ENCODE data around the gene FOXR1.
"Not testable (repeated sequence)": the region's sequence is repeated elsewhere in the genome, so short reads cannot be mapped to it uniquely, and the experiment has no call there.

FOXR1 gene

GRCh38 chr11:118947091-118947490, 24.5 kb upstream of the FOXR1 start:
- no peak for DNase-seq (ENCODE audit: low read depth in 2 of 2)

GRCh38 chr11:118948000-118948399, 23.6 kb upstream of the FOXR1 start:
- no peak for DNase-seq (ENCODE audit: low read depth in 2 of 2)

GRCh38 chr11:118953265-118953664, 18.3 kb upstream of the FOXR1 start:
- DNase-seq (ENCODE audit: low read depth in 2 of 2) = no peak

- DNase-seq (ENCODE audit: low read depth in 2 of 2) = not testable (repeated sequence)
These were observed 17.6 kb upstream of the FOXR1 start for GRCh38 chr11:118953976-118954375.

GRCh38 chr11:118956094-118956846, 15.3 kb upstream of the FOXR1 start, which contains the start of gene UPK2:
UPK2 (plus strand) TSS chr11:118956298; CDS start chr11:118956351, 53 bp downstream.
- DNase-seq (ENCODE audit: low read depth in 2 of 2) = peak; percentile 79 to 88

GRCh38 chr11:118956847-118957469, 14.6 kb upstream of the FOXR1 start:
- DNase-seq (ENCODE audit: low read depth in 2 of 2) = no peak

GRCh38 chr11:118957549-118957948, 14.0 kb upstream of the FOXR1 start:
- no peak for DNase-seq (ENCODE audit: low read depth in 2 of 2)

- no peak for DNase-seq (ENCODE audit: low read depth in 2 of 2)
These were observed 13.6 kb upstream of the FOXR1 start for GRCh38 chr11:118957968-118958367.

- DNase-seq (ENCODE audit: low read depth in 2 of 2) = no peak
These were observed 13.0 kb upstream of the FOXR1 start for GRCh38 chr11:118958577-118958976.

GRCh38 chr11:118961189-118961588, 10.4 kb upstream of the FOXR1 start:
- DNase-seq (ENCODE audit: low read depth in 2 of 2) = no peak

- no peak for DNase-seq (ENCODE audit: low read depth in 2 of 2)
These were observed 10.0 kb upstream of the FOXR1 start for GRCh38 chr11:118961591-118961990.

- not testable (repeated sequence) for DNase-seq (ENCODE audit: low read depth in 2 of 2)
These were observed 2.1 kb upstream of the FOXR1 start for GRCh38 chr11:118969508-118969907.

GRCh38 chr11:118973985-118974384, 2.4 kb downstream of the FOXR1 start:
- no peak for DNase-seq (ENCODE audit: low read depth in 2 of 2)

- no peak for DNase-seq (ENCODE audit: low read depth in 2 of 2)
These were observed 4.5 kb downstream of the FOXR1 start for GRCh38 chr11:118975771-118976709.

- no peak for DNase-seq (ENCODE audit: low read depth in 2 of 2)
These were observed 7.9 kb downstream of the FOXR1 start for GRCh38 chr11:118979434-118979833.

- no peak for DNase-seq (ENCODE audit: low read depth in 2 of 2)
These were observed 8.8 kb downstream of the FOXR1 start for GRCh38 chr11:118980191-118980881.

- not testable (repeated sequence) for DNase-seq (ENCODE audit: low read depth in 2 of 2)
These were observed 12.8 kb downstream of the FOXR1 start for GRCh38 chr11:118984337-118984736.

GRCh38 chr11:118984825-118985224, 13.3 kb downstream of the FOXR1 start:
- no peak for DNase-seq (ENCODE audit: low read depth in 2 of 2)

- no peak for DNase-seq (ENCODE audit: low read depth in 2 of 2)
These were observed 16.7 kb downstream of the FOXR1 start for GRCh38 chr11:118988280-118988679.

- DNase-seq (ENCODE audit: low read depth in 2 of 2) = not testable (repeated sequence)
These were observed 20.0 kb downstream of the FOXR1 start for GRCh38 chr11:118991486-118992038.

- DNase-seq (ENCODE audit: low read depth in 2 of 2) = no peak
These were observed 25.5 kb downstream of the FOXR1 start for GRCh38 chr11:118996926-118997626.

All from stimulated activated CD8-positive, alpha-beta memory T cell treated with anti-CD3 and anti-CD28 coated beads, Interleukin-2, amount 100 ng/mL, for 48 hours (primary cell).